Measurements from ENCODE around the gene CYSTM1. TPM values are rescaled to one million over a fixed set of nuclear protein-coding genes. Genes with fewer than 3 reads are reported as not detected.

CYSTM1 gene
- total RNA-seq, 1 experiment from 2014 or later = 93.5 TPM

DNA sequence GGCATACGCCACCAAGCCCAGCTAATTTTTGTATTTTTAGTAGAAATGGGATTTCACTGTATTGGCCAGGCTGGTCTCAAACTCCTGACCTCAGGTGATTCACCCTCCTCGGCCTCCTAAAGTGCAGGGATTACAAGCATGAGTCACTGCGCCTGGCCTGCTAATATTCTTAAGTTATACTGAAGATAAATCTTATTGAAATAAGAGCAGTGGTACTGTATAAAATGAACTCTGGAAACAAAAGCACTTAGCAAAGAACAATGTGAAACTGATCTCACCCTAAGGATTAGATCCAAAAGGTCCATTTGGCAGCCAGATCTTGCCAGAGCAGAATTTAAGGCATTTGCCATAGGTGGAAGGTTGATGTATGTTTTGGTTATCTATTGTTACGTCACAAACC lies 27.1 kb downstream of the CYSTM1 start:
- Mint-ChIP-seq H3K27me3 (ENCODE audit: insufficient read depth, unreplicated experiment) (no peaks in the 10 kb centered on the region), H3K27ac (ENCODE audit: unreplicated experiment) (no peak overlapping the region), H3K4me3 (ENCODE audit: unreplicated experiment) (no peak overlapping the region), H3K36me3 (ENCODE audit: insufficient read depth, unreplicated experiment) (peaks cover 26% of the 10 kb centered on the region), H3K4me1 (ENCODE audit: low read depth, unreplicated experiment) (peaks cover 24% of the 10 kb centered on the region), H3K9me3 (ENCODE audit: unreplicated experiment) (no peaks in the 10 kb centered on the region)
- intact Hi-C loops (cut with micrococcal nuclease; ENCODE audit: unreplicated experiment) = no loop called here
- no peak for DNase-seq
- H3K9me3 ChIP-seq = no peaks in the 10 kb centered on the region
- TF ChIP-seq, protein P1, sequence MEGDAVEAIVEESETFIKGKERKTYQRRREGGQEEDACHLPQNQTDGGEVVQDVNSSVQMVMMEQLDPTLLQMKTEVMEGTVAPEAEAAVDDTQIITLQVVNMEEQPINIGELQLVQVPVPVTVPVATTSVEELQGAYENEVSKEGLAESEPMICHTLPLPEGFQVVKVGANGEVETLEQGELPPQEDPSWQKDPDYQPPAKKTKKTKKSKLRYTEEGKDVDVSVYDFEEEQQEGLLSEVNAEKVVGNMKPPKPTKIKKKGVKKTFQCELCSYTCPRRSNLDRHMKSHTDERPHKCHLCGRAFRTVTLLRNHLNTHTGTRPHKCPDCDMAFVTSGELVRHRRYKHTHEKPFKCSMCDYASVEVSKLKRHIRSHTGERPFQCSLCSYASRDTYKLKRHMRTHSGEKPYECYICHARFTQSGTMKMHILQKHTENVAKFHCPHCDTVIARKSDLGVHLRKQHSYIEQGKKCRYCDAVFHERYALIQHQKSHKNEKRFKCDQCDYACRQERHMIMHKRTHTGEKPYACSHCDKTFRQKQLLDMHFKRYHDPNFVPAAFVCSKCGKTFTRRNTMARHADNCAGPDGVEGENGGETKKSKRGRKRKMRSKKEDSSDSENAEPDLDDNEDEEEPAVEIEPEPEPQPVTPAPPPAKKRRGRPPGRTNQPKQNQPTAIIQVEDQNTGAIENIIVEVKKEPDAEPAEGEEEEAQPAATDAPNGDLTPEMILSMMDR (IDR thresholded peaks at IDR 0.05; ENCODE audit: insufficient read depth in 1 of 2, low read depth in 1 of 2, low read length in 1 of 2, severe bottlenecking in 1 of 2, unreplicated experiment in 1 of 2) = no peak
- H3K27me3 ChIP-seq (replicated peaks; ENCODE audit: control insufficient read depth, insufficient read depth, low read length) = no peaks in the 10 kb centered on the region
- H3K36me3 ChIP-seq (ENCODE audit: control insufficient read depth, insufficient read depth, low read length) = peaks cover 2% of the 10 kb centered on the region; the same call in 1 of the 2 replicates
- H3K4me3 ChIP-seq (ENCODE audit: low read depth, low read length) = no peak overlapping the region
- ChIA-PET CTCF (no interaction called here), POLR2A (no interaction called here)
- H3K4me1 ChIP-seq = peaks cover 21% of the 10 kb centered on the region
- no TSS peak for BruUV-seq (replicated peaks)

DNA sequence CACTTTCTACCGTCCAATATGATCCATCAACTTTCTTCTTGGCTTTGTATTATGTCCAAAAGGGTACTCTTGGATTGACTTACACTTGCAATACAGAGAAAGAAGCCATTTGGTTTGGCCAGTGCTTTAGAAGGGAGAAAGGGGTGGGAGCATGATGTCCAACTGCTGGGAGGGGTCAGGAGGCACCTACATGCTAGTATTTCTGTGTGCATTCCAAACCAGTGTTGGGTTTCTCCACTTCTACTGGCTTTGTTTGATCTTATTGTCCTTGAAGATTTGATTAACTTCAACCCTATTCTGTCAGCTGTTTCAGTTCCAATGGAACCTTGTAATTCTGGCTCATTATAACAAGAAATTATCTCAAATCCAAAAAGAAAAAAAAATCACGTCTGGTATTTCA lies 27.6 kb downstream of the CYSTM1 start:
- intact Hi-C loops (cut with micrococcal nuclease; ENCODE audit: unreplicated experiment) = no loop called here
- BruUV-seq (replicated peaks) = no TSS peak
- Mint-ChIP-seq H3K4me3 (ENCODE audit: unreplicated experiment) (no peak overlapping the region), H3K4me1 (ENCODE audit: low read depth, unreplicated experiment) (peaks cover 19% of the 10 kb centered on the region), H3K9me3 (ENCODE audit: unreplicated experiment) (no peaks in the 10 kb centered on the region), H3K36me3 (ENCODE audit: insufficient read depth, unreplicated experiment) (peaks cover 23% of the 10 kb centered on the region), H3K27ac (ENCODE audit: unreplicated experiment) (no peak overlapping the region), H3K27me3 (ENCODE audit: insufficient read depth, unreplicated experiment) (no peaks in the 10 kb centered on the region)
- POLR2A ChIA-PET = no interaction called here
- Histone ChIP-seq H3K4me3 (ENCODE audit: low read depth, low read length) (no peak overlapping the region), H3K27me3 (replicated peaks; ENCODE audit: control insufficient read depth, insufficient read depth, low read length) (no peaks in the 10 kb centered on the region), H3K9me3 (no peaks in the 10 kb centered on the region), H3K4me1 (peaks cover 16% of the 10 kb centered on the region), H3K36me3 (ENCODE audit: control insufficient read depth, insufficient read depth, low read length) (peaks cover 2% of the 10 kb centered on the region; the same call in 1 of the 2 replicates)
- CTCF ChIA-PET = no interaction called here
- TF ChIP-seq, protein P1 (IDR thresholded peaks at IDR 0.05; ENCODE audit: insufficient read depth in 1 of 2, low read depth in 1 of 2, low read length in 1 of 2, severe bottlenecking in 1 of 2, unreplicated experiment in 1 of 2) = no peak
- no peak for DNase-seq

DNA sequence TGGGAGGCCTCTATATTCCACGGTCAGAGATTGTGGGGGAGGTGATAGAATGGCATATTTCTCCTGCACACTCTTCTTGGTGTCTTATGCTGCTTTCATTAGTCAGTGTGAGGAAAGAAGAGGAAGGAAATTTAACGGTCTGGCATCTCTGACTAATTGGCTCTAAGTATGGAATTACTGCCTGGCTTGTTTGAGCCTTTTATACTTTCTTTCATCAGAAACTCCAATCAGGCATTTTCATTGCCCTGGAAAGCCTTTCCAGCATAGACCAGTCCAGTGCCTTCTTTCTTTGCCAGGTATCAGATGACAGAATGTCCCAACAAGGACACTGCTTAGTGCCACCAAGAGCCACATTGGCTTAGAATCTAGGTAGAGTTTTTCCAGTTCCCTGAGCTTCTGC lies 30.2 kb downstream of the CYSTM1 start:
- Histone ChIP-seq H3K36me3 (ENCODE audit: control insufficient read depth, insufficient read depth, low read length) (no peaks in the 10 kb centered on the region), H3K9me3 (no peaks in the 10 kb centered on the region), H3K4me3 (ENCODE audit: low read depth, low read length) (no peak overlapping the region), H3K4me1 (peaks cover 15% of the 10 kb centered on the region), H3K27me3 (replicated peaks; ENCODE audit: control insufficient read depth, insufficient read depth, low read length) (no peaks in the 10 kb centered on the region)
- intact Hi-C loops (cut with micrococcal nuclease; ENCODE audit: unreplicated experiment) = no loop called here
- BruUV-seq (replicated peaks) = no TSS peak
- TF ChIP-seq, protein P1 (IDR thresholded peaks at IDR 0.05; ENCODE audit: insufficient read depth in 1 of 2, low read depth in 1 of 2, low read length in 1 of 2, severe bottlenecking in 1 of 2, unreplicated experiment in 1 of 2) = no peak
- Mint-ChIP-seq H3K36me3 (ENCODE audit: insufficient read depth, unreplicated experiment) (peaks cover 8% of the 10 kb centered on the region), H3K9me3 (ENCODE audit: unreplicated experiment) (no peaks in the 10 kb centered on the region), H3K4me1 (ENCODE audit: low read depth, unreplicated experiment) (peaks cover 17% of the 10 kb centered on the region), H3K4me3 (ENCODE audit: unreplicated experiment) (no peak overlapping the region), H3K27ac (ENCODE audit: unreplicated experiment) (no peak overlapping the region), H3K27me3 (ENCODE audit: insufficient read depth, unreplicated experiment) (no peaks in the 10 kb centered on the region)
- ChIA-PET CTCF (interaction anchor here (0.6 kb wide), 1 partner anchor 9 kb away, joined by 3 read pairs; no protein-coding TSS in a partner anchor), POLR2A (no interaction called here)
- DNase-seq = no peak

All from Caco-2 (cell line).